GM12891 (cell line): ENCODE measurements around the gene EFNB3.
A peak's percentile ranks its signal among the peaks of the same experiment; 100 is the strongest.

ENCODE experiments used
- DNase-seq: peaks from one replicate; pipeline ENCODE4 v3.0.0; 2011; ENCODE audit warnings: low spot score; ENCODE audit not compliant: insufficient read length
- FAIRE-seq: peaks from 2 replicates; lab custom pipeline; 2011; peaks lifted over from hg19 to GRCh38; lab: Jason Lieb, UNC
- PAX5 ChIP-seq: IDR thresholded peaks from 2 replicates; pipeline ENCODE4 v1.6.1; 2011; ENCODE audit warnings: low read length, moderate library complexity, mild to moderate bottlenecking; ENCODE audit not compliant: insufficient read depth, severe bottlenecking
- POLR2A ChIP-seq: IDR thresholded peaks from 2 replicates; pipeline ENCODE4 v1.6.1; 2011; ENCODE audit warnings: low read depth, low read length, control low read depth
- POLR2AphosphoS5 ChIP-seq: IDR thresholded peaks from 2 replicates; pipeline ENCODE4 v1.6.1; 2011; ENCODE audit warnings: low read depth, low read length, control low read depth
- POU2F2 ChIP-seq: IDR thresholded peaks from 2 replicates; pipeline ENCODE4 v1.6.1; 2011; ENCODE audit warnings: low read depth, mild to moderate bottlenecking, control low read depth, low read length, moderate library complexity
- SPI1 ChIP-seq: IDR thresholded peaks from 2 replicates; pipeline ENCODE4 v1.6.1; 2011; ENCODE audit warnings: low read depth, low read length, control low read depth
- TAF1 ChIP-seq: IDR thresholded peaks from 2 replicates; pipeline ENCODE4 v1.6.1; 2011; ENCODE audit warnings: low read depth, low read length, control low read depth

The EFNB3 gene

GRCh38 chr17:7716901-7717755 lies 12.1 kb downstream of the EFNB3 start, which contains the start of gene DNAH2:
Gene DNAH2 (plus strand): TSS chr17:7717744. CDS start chr17:7719735, 1,991 bp downstream.
- DNase-seq (peak; percentile 69), FAIRE-seq (peak; percentile 57)
- TF ChIP-seq SPI1, result no peak
- TF ChIP-seq PAX5, result no peak
- TF ChIP-seq POLR2AphosphoS5, result no peak
- TF ChIP-seq POU2F2, result no peak
- no peak for TF ChIP-seq POLR2A

GRCh38 chr17:7717756-7718350 lies 12.9 kb downstream of the EFNB3 start:
- FAIRE-seq, result peak; percentile 56
- no peak for TF ChIP-seq POLR2AphosphoS5
- TF ChIP-seq TAF1, result no peak
- TF ChIP-seq POU2F2, result no peak
- no peak for TF ChIP-seq POLR2A
- no peak for TF ChIP-seq PAX5
- TF ChIP-seq SPI1, result no peak
- DNase-seq, result no peak

GRCh38 chr17:7719661-7720060 lies 14.7 kb downstream of the EFNB3 start:
- DNase-seq (no peak), FAIRE-seq (no peak)
- TF ChIP-seq TAF1 (no peak), POU2F2 (no peak), SPI1 (no peak), POLR2A (no peak), POLR2AphosphoS5 (no peak), PAX5 (no peak)

- no peak for DNase-seq
- TF ChIP-seq PAX5, result no peak
- no peak for TF ChIP-seq POLR2A
- TF ChIP-seq POU2F2, result no peak
- TF ChIP-seq POLR2AphosphoS5, result no peak
- no peak for TF ChIP-seq SPI1
- no peak for TF ChIP-seq TAF1
- FAIRE-seq, result no peak
Observed at GRCh38 chr17:7720125-7720524, 15.1 kb downstream of the EFNB3 start.

- FAIRE-seq (no peak), DNase-seq (no peak)
- no peak for TF ChIP-seq PAX5
- TF ChIP-seq POLR2A, result no peak
- TF ChIP-seq POU2F2, result no peak
- no peak for TF ChIP-seq SPI1
- TF ChIP-seq TAF1, result no peak
- TF ChIP-seq POLR2AphosphoS5, result no peak
Observed at GRCh38 chr17:7721612-7722011, 16.6 kb downstream of the EFNB3 start.

GRCh38 chr17:7727886-7728285 lies 22.9 kb downstream of the EFNB3 start:
- DNase-seq, result no peak
- TF ChIP-seq POLR2A (no peak), SPI1 (no peak), POU2F2 (no peak)
- no peak for FAIRE-seq

- no peak for TF ChIP-seq TAF1
- TF ChIP-seq SPI1, result no peak
- TF ChIP-seq PAX5, result no peak
- TF ChIP-seq POLR2A, result no peak
- TF ChIP-seq POLR2AphosphoS5, result no peak
- TF ChIP-seq POU2F2, result no peak
- DNase-seq (no peak), FAIRE-seq (peak; percentile 5)
Observed at GRCh38 chr17:7729816-7730215, 24.8 kb downstream of the EFNB3 start.

GRCh38 chr17:7732981-7733539 lies 28.1 kb downstream of the EFNB3 start:
- TF ChIP-seq POU2F2 (no peak), PAX5 (no peak), SPI1 (no peak), POLR2A (no peak), TAF1 (no peak), POLR2AphosphoS5 (no peak)
- no peak for FAIRE-seq
- DNase-seq, result no peak

GRCh38 chr17:7737601-7738000 lies 32.6 kb downstream of the EFNB3 start:
- FAIRE-seq, result no peak
- TF ChIP-seq POU2F2, result no peak
- TF ChIP-seq TAF1, result no peak
- TF ChIP-seq POLR2AphosphoS5, result no peak
- no peak for TF ChIP-seq SPI1
- no peak for TF ChIP-seq PAX5
- TF ChIP-seq POLR2A, result no peak
- no peak for DNase-seq

GRCh38 chr17:7739746-7740145 lies 34.7 kb downstream of the EFNB3 start:
- FAIRE-seq, result no peak
- no peak for DNase-seq
- TF ChIP-seq POLR2AphosphoS5 (no peak), POU2F2 (no peak), SPI1 (no peak), POLR2A (no peak), PAX5 (no peak), TAF1 (no peak)
